ENCODE data around the gene NACC2.

The NACC2 gene

GRCh38 chr9:136091582-136092352 lies 3.3 kb downstream of the NACC2 start:
- DNase-seq, result no peak

- DNase-seq, result no peak
Observed at GRCh38 chr9:136090768-136091581, 4.1 kb downstream of the NACC2 start.

- DNase-seq, result no peak
Observed at GRCh38 chr9:136090056-136090735, 4.9 kb downstream of the NACC2 start.

DNA sequence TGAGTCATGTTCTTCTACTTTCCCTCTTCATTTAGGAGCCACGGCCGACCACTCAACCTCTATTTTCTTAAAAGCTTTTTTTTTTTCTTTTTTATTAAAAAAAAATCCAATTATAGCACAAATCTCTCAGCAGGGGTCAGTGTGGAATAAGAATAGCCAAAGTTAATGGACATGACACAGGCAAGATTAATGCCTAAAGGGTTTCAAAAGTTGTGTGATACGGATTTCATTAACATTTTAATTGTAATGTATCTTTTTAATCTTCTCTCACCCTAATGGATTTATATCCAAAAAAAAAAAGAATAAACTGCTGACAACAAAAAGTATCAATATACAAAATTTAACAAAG lies 5.4 kb downstream of the NACC2 start:
- DNase-seq, result no peak

- DNase-seq, result no peak
Observed at GRCh38 chr9:136088939-136089696, 6.0 kb downstream of the NACC2 start.

DNA sequence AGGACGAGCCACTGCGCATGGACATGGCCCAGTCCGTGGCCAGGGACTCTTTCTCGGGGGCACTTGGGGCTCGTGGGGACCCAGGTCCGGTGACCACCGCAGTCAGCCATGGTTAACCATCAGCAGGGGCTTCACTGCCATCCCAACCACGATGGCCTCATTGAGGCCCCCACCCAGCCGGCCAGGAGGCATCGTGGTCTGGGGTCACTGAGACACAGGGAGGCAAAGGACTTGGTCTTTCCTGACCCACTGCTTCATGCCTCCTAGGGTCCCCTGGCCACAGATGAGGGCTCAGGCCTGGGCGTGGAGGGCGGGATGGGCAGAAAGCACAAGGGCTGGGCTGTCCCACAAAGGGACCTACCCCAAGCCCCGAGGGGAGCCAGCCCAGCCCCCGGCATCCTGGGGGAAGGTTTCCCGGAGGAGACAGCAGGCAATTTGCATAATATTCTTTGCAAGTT lies 6.6 kb downstream of the NACC2 start:
- DNase-seq, result no peak

GRCh38 chr9:136087741-136088480 lies 7.2 kb downstream of the NACC2 start:
- DNase-seq, result no peak

GRCh38 chr9:136086951-136087740 lies 7.9 kb downstream of the NACC2 start:
- DNase-seq, result no peak

- no peak for DNase-seq
Observed at GRCh38 chr9:136086213-136086881, 8.7 kb downstream of the NACC2 start.

GRCh38 chr9:136085815-136086212 lies 9.3 kb downstream of the NACC2 start:
- DNase-seq, result no peak

DNA sequence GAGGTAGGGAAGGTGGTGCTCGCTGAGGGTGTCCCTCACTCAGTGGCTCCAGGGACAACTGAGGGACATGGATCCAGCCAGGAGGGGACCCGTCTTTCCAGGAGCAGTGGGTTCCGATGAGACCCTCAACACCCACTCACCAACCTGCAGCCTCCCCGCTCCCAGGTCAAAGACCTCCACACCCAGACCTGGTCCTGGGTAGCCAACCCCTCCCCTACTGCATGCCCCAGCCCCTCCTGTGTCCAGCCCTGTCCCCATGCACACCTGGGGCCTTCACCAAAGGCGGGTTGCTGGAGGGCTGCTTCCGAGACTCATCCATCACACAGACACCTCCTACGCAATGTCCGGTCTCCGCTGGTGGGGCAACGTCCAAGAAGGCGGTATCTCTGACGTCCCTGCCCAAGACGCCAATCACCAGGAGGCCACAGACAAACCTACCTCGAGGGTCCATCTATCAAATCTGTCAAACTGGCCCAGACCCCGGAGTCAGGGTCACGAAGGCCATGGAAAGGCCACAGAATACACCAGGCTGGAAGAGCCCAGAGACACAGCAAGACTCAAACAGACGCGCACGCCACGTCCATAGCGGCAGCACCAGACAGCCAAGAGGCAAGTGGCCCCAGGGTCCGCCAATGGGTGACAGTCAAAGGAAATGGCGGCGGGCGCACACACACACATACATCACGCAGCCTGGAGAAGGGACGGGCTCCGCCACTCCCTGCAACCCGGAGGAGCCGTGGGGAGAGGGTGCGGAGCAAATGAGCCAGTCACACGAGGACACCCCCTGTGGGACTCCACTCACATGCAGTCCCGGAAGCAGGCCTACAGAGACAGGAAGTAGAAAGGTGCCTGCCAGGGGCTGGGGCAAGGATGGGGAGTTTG lies 10.8 kb downstream of the NACC2 start:
- no peak for DNase-seq

- DNase-seq, result no peak
Observed at GRCh38 chr9:136083558-136084062, 11.5 kb downstream of the NACC2 start.

DNA sequence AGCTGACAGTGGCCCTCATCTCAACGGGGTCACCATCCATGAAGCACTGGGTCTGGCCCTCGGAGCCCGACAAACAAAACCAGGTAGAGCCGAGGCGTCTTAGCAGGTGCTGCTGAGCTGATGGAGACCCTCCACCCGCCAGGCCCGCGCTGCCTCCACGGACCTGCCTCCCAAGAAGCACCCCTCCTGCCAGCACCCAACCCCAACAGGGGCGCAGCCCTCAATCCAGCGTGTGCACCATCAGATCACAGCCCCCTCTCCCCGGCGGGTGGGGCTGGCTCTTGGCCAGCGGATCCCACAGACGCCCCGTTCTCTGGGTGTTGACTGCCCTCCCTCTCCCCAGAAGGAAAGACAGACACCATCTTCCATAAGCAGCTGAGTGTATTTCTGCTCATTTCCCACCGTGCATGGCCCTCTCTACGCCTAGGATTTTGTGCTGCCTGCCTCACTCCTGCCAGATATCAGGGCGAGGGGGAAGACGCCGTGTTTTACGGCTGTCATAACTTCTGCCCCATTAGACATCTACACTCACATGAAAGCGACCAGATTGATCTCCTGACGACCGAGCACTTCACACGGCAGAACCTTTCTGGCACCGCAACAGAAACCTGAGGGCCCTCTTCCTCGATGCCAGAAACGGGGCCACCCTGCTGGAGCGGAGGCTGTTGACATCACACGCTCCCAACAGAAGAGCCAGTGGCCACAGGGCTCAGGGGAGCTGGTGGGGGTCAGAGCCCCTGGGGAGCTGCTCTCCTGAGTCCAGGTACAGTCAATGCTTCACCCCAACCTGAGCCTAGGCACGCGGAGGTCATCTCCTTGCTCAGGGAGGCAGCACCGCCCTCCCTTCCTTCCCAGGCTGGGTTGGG lies 12.4 kb downstream of the NACC2 start:
- no peak for DNase-seq

DNA sequence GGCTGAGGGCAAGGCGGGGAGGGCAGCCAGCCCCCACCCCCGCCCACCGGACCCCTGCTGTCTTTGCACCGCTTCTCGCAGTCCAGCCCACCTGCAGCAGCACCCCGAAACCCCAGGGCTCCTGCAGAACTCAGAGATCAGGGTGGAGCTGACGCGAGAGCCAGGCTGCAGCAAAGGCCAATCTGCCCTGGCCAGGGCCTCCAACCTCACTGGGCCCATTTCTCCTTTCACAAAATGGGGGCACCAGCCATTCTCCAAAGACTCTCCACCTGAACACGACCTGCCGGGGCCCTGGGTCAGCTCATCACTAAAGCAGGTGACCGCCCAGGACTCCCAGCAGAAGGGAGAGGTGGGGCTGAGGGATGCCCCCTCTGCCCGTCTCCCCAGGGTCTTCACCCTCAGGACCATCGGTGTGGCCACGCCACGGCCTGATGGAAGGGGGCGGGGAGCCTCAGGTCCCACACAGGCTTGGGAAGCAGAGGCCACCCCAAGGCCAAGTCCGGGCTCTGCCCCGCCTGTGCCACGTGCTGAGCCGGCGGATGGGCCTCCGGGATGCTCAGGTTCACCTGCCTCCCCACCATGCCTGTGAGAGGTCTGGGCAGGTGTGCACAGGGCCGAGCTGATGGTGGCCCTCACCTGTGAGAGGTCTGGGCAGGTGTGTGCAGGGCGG lies 13.1 kb downstream of the NACC2 start:
- DNase-seq, result no peak

DNA sequence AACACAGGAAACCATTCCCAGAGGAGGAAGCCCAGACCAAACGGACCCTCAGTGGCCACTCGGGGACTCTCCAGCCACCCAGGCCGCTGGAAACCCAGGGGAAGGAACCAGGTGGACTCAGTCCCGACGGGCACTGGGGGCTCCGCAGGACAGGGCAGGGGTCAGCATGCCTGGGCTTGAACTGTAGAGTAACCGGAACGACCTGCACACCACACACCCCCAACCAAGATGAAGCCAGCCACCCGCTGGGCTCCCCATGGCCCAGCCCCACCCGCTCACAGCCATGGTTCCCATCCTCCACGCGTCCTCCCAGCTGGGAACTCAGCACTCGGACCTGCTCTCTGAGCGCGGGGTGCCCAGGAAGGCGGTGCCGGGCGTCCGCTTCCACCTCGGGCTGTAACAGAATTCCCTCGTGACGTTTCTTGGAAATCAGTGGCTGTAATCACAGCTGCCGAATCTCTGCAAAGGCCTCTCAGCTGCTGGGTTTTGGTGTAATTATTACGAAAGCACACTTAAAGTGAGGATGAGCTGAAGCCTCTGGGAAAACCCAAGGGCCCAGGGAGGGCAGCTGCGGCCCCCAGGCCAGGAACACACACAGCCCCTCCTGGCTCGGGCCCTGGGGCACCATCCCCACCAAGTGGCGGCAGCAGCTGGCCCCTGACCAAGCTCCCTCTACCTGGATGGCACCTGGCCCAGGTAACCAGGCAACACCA lies 13.8 kb downstream of the NACC2 start:
- DNase-seq, result no peak

- DNase-seq, result no peak
Observed at GRCh38 chr9:136080716-136081112, 14.4 kb downstream of the NACC2 start.

GRCh38 chr9:136079916-136080246 lies 15.2 kb downstream of the NACC2 start:
- no peak for DNase-seq
